H1 (cell line): Measurements from ENCODE around the gene TSEN2. TPM values are rescaled to one million over a fixed set of nuclear protein-coding genes. Genes with fewer than 3 reads are reported as not detected.

ENCODE experiments used
- CTCF ChIA-PET: fragments of 300-600 bp; sonication (Branson Sonifier 250); formaldehyde crosslinking; loops from one replicate; lab custom pipeline; 2021; ENCODE audit not compliant: partially characterized antibody; lab: Charles Lee
- POLR2A ChIA-PET: fragments of 300-600 bp; sonication (Branson Sonifier 250); formaldehyde crosslinking; loops from one replicate; lab custom pipeline; 2021; ENCODE audit warnings: inconsistent platforms; ENCODE audit not compliant: partially characterized antibody; lab: Charles Lee
- DNase-seq, 2 experiments: peaks; one replicate each; pipeline versions ENCODE4 v3.0.0 to v3.0.0-alpha.2; 2010 to 2022; ENCODE audit warnings: low spot score in 2 of 2, low read depth in 1 of 2, mixed read lengths in 1 of 2
- FAIRE-seq: peaks from 2 replicates; lab custom pipeline; 2011; peaks lifted over from hg19 to GRCh38; lab: Jason Lieb, UNC
- H2AFZ ChIP-seq: 2 replicates; pipeline ENCODE4 v1.8.1; 2012; ENCODE audit warnings: low read length, inconsistent platforms
- H2AK5ac ChIP-seq: 2 replicates; pipeline ENCODE4 v1.6.1; 2013; ENCODE audit warnings: low read depth, low read length
- H2BK120ac ChIP-seq: replicated peaks from 2 replicates; pipeline ENCODE3; 2013; ENCODE audit warnings: low read depth, low read length, inconsistent platforms
- H2BK12ac ChIP-seq: 2 replicates; pipeline ENCODE4 v1.6.1; 2013; ENCODE audit warnings: low read depth, low read length
- H2BK15ac ChIP-seq: 2 replicates; pipeline ENCODE4 v1.6.1; 2013; ENCODE audit warnings: low read length
- H2BK20ac ChIP-seq: 2 replicates; pipeline ENCODE4 v1.6.1; 2013; ENCODE audit warnings: low read length
- H2BK5ac ChIP-seq: 2 replicates; pipeline ENCODE4 v1.6.1; 2013; ENCODE audit warnings: low read depth, low read length
- H3K14ac ChIP-seq: 2 replicates; pipeline ENCODE4 v1.6.1; 2013; ENCODE audit warnings: inconsistent platforms; ENCODE audit not compliant: insufficient read length
- H3K18ac ChIP-seq: 2 replicates; pipeline ENCODE4 v1.6.1; 2013; ENCODE audit warnings: low read length; ENCODE audit errors: extremely low read depth
- H3K23ac ChIP-seq: 2 replicates; pipeline ENCODE4 v1.6.1; 2013; ENCODE audit warnings: inconsistent platforms; ENCODE audit not compliant: insufficient read length
- H3K23me2 ChIP-seq: 2 replicates; pipeline ENCODE4 v1.6.1; 2013; ENCODE audit warnings: low read depth, low read length
- H3K27ac ChIP-seq: 2 replicates; pipeline ENCODE4 v1.6.1; 2011; ENCODE audit warnings: low read depth, low read length, inconsistent platforms
- H3K27me3 ChIP-seq, 4 experiments: replicated peaks in 1 of 4; 1 replicate in 1 of 4; 2 replicates in 3 of 4; pipeline versions ENCODE4 v1.6.1 to v1.8.1; 2011 to 2013; ENCODE audit warnings: low read length in 3 of 4, mild to moderate bottlenecking in 3 of 4, inconsistent platforms in 2 of 4, mixed read lengths in 2 of 4, moderate library complexity in 1 of 4; ENCODE audit not compliant: control insufficient read depth in 3 of 4, insufficient read depth in 3 of 4; ENCODE audit errors: extremely low read depth in 1 of 4
- H3K36me3 ChIP-seq, 4 experiments: 2 replicates each; pipeline versions ENCODE4 v1.6.1 to v1.8.1; 2011 to 2013; ENCODE audit warnings: mild to moderate bottlenecking in 4 of 4, low read length in 3 of 4, moderate library complexity in 2 of 4, control low read depth in 1 of 4, inconsistent platforms in 1 of 4; ENCODE audit not compliant: insufficient read depth in 4 of 4, control insufficient read depth in 2 of 4
- H3K4ac ChIP-seq: replicated peaks from 2 replicates; pipeline ENCODE3; 2013; ENCODE audit warnings: low read length, low read depth, mixed read lengths, inconsistent platforms; ENCODE audit not compliant: insufficient read length
- H3K4me1 ChIP-seq, 4 experiments: replicated peaks in 1 of 4; 1 replicate in 1 of 4; 2 replicates in 3 of 4; pipeline versions ENCODE4 v1.6.1 to v1.8.1; 2011 to 2013; ENCODE audit warnings: low read length in 3 of 4, inconsistent platforms in 2 of 4, mixed read lengths in 1 of 4; ENCODE audit not compliant: insufficient read depth in 4 of 4, control insufficient read depth in 3 of 4
- H3K4me2 ChIP-seq, 2 experiments: 2 replicates each; pipeline versions ENCODE4 v1.6.1 to v1.8.1; 2011 to 2013; ENCODE audit warnings: low read depth in 2 of 2, low read length in 2 of 2, control low read depth in 1 of 2, inconsistent platforms in 1 of 2, mild to moderate bottlenecking in 1 of 2; ENCODE audit not compliant: insufficient read depth in 1 of 2
- H3K4me3 ChIP-seq, 4 experiments: fragments of 200-600, 300-600 bp in 1 of 4; sonication (generic), shearing (Covaris generic), sonication (Bioruptor Twin) in 1 of 4; 2 replicates each; pipeline versions ENCODE4 v1.5.1 to v1.8.1; 2011 to 2016; ENCODE audit warnings: low read length in 4 of 4, low read depth in 3 of 4, control low read depth in 2 of 4, inconsistent platforms in 2 of 4, mild to moderate bottlenecking in 2 of 4, mixed read lengths in 1 of 4, moderate library complexity in 1 of 4; ENCODE audit not compliant: insufficient read depth in 2 of 4; ENCODE audit errors: extremely low read depth in 1 of 4
- H3K56ac ChIP-seq: replicated peaks from 2 replicates; pipeline ENCODE3; 2013; ENCODE audit warnings: low read depth, mild to moderate bottlenecking, mixed read lengths, low read length, inconsistent platforms; ENCODE audit not compliant: insufficient read length
- H3K79me1 ChIP-seq: 2 replicates; pipeline ENCODE4 v1.6.1; 2013; ENCODE audit warnings: low read depth, low read length, control low read depth
- H3K79me2 ChIP-seq, 2 experiments: 2 replicates each; pipeline versions ENCODE4 v1.6.1 to v1.8.1; 2012 to 2013; ENCODE audit warnings: low read length in 2 of 2, mild to moderate bottlenecking in 2 of 2, inconsistent platforms in 1 of 2; ENCODE audit not compliant: insufficient read depth in 2 of 2, control insufficient read depth in 1 of 2
- H3K9ac ChIP-seq, 4 experiments: replicated peaks in 1 of 4; 1 replicate in 1 of 4; 2 replicates in 3 of 4; pipeline versions ENCODE4 v1.6.1 to v1.8.1; 2011 to 2013; ENCODE audit warnings: low read depth in 3 of 4, low read length in 3 of 4, control low read depth in 2 of 4, mild to moderate bottlenecking in 2 of 4, moderate library complexity in 2 of 4, inconsistent platforms in 1 of 4; ENCODE audit errors: extremely low read depth in 1 of 4
- H3K9me3 ChIP-seq, 2 experiments: 2 replicates each; pipeline versions ENCODE4 v1.6.1 to v1.8.1; 2012 to 2013; ENCODE audit warnings: mild to moderate bottlenecking in 2 of 2, moderate library complexity in 2 of 2, control low read depth in 1 of 2, inconsistent platforms in 1 of 2, low read depth in 1 of 2, low read length in 1 of 2, mixed read lengths in 1 of 2; ENCODE audit not compliant: insufficient read depth in 2 of 2
- H4K20me1 ChIP-seq, 2 experiments: replicated peaks in 1 of 2; 2 replicates each; pipeline versions ENCODE3 to v1.8.1; 2011 to 2013; ENCODE audit warnings: inconsistent platforms in 2 of 2, low read length in 2 of 2, mild to moderate bottlenecking in 1 of 2; ENCODE audit not compliant: insufficient read depth in 2 of 2, control insufficient read depth in 1 of 2
- H4K5ac ChIP-seq: 2 replicates; pipeline ENCODE4 v1.6.1; 2013; ENCODE audit warnings: low read length, low read depth, mixed read lengths, inconsistent platforms; ENCODE audit not compliant: insufficient read length
- H4K8ac ChIP-seq: 2 replicates; pipeline ENCODE4 v1.8.0; 2013; ENCODE audit warnings: mild to moderate bottlenecking, moderate library complexity, low read length, inconsistent platforms; ENCODE audit not compliant: insufficient read depth; ENCODE audit errors: extremely low read depth
- H4K91ac ChIP-seq: replicated peaks from 2 replicates; pipeline ENCODE3; 2013; ENCODE audit warnings: low read length, mixed read lengths, inconsistent platforms; ENCODE audit not compliant: insufficient read length
- ATF3 ChIP-seq: IDR thresholded peaks from 2 replicates; pipeline ENCODE4 v1.6.1; 2011; ENCODE audit warnings: low read depth, mild to moderate bottlenecking, low read length; ENCODE audit not compliant: insufficient read depth
- BACH1 ChIP-seq: IDR thresholded peaks from 2 replicates; pipeline ENCODE4 v1.6.1; 2012; ENCODE audit warnings: low read length, improper control_type of control experiment
- CHD2 ChIP-seq: IDR thresholded peaks from 2 replicates; pipeline ENCODE4 v1.6.1; 2012; ENCODE audit warnings: low read length, improper control_type of control experiment
- EP300 ChIP-seq, 2 experiments: IDR thresholded peaks; 1 replicate in 1 of 2; 2 replicates in 1 of 2; pipeline ENCODE4 v1.6.1; 2011 to 2012; ENCODE audit warnings: low read depth in 2 of 2, low read length in 2 of 2, mild to moderate bottlenecking in 2 of 2, borderline replicate concordance in 1 of 2, inconsistent platforms in 1 of 2, moderate library complexity in 1 of 2
- FOSL1 ChIP-seq: IDR thresholded peaks from 2 replicates; pipeline ENCODE4 v1.6.1; 2011; ENCODE audit warnings: mild to moderate bottlenecking, low read depth, low read length, moderate library complexity; ENCODE audit not compliant: insufficient read depth
- JUN ChIP-seq: IDR thresholded peaks from 2 replicates; pipeline ENCODE4 v1.6.1; 2011; ENCODE audit warnings: low read depth, mild to moderate bottlenecking, improper control_type of control experiment, low read length
- KDM4A ChIP-seq: IDR thresholded peaks from one replicate; pipeline ENCODE4 v1.7.1; 2012; ENCODE audit warnings: low read depth, mild to moderate bottlenecking, moderate library complexity, low read length, inconsistent platforms; ENCODE audit not compliant: severe bottlenecking
- PHF8 ChIP-seq: fragments of 200-600 bp; sonication (generic); conservative IDR thresholded peaks from 2 replicates; pipeline ENCODE4 v1.7.1; 2012; ENCODE audit warnings: low read depth, mild to moderate bottlenecking, inconsistent platforms, low read length, moderate library complexity
- POLR2A ChIP-seq, 2 experiments: IDR thresholded peaks; 1 replicate in 1 of 2; 2 replicates in 1 of 2; pipeline ENCODE4 v1.6.1; 2011; ENCODE audit warnings: low read depth in 2 of 2, low read length in 2 of 2, mild to moderate bottlenecking in 2 of 2; ENCODE audit errors: control extremely low read depth in 1 of 2
- RXRA ChIP-seq: IDR thresholded peaks from 2 replicates; pipeline ENCODE4 v1.6.1; 2011; ENCODE audit warnings: low read depth, mild to moderate bottlenecking, low read length, moderate library complexity; ENCODE audit not compliant: insufficient read depth
- SP2 ChIP-seq: IDR thresholded peaks from 2 replicates; pipeline ENCODE4 v1.6.1; 2012; ENCODE audit warnings: mild to moderate bottlenecking, low read length, inconsistent platforms
- TBP ChIP-seq: IDR thresholded peaks from 2 replicates; pipeline ENCODE4 v1.6.1; 2011; ENCODE audit warnings: low read depth, low read length, improper control_type of control experiment
- WGBS, 2 experiments: shearing (Covaris generic) in 1 of 2; methylation state at CpG; one replicate each; pipeline versions ENCODE4 v1.1.6 to v1.1.7; 2013 to 2015; ENCODE audit warnings: low lambda C conversion rate in 2 of 2, mixed read lengths in 2 of 2, inconsistent platforms in 1 of 2, low coverage in 1 of 2, missing lambda C conversion rate in 1 of 2; ENCODE audit not compliant: insufficient replicate concordance in 2 of 2, insufficient coverage in 1 of 2, insufficient read length in 1 of 2; ENCODE audit errors: extremely low coverage in 1 of 2, missing lambda C conversion rate in 1 of 2; 5-methylcytosine and 5-hydroxymethylcytosine counted together
- polyA plus RNA-seq, 7 experiments: library from polyadenylated mRNA; depleted of rRNA in 3 of 7; stranded (reverse) in 5 of 7; unstranded in 2 of 7; fragments of >200 nt in 5 of 7; fragments of 200-250 nt in 2 of 7; gene quantifications; 1 replicate in 5 of 7; 2 replicates in 1 of 7; 4 replicates in 1 of 7; pipeline versions ENCODE4 v1.2.1 to v1.2.3, GENCODE V29; 2011 to 2013; ENCODE audit warnings: missing spikeins in 2 of 7, mixed read lengths in 2 of 7
- total RNA-seq: library from RNA; stranded (reverse); fragmentation: NEBNext Ultra II Directional; extraction: Animal tissue kit (Norgen Biotek cat#: 25700); gene quantifications from 2 replicates; pipeline ENCODE4 v1.2.1, GENCODE V29; 2021

The TSEN2 gene
- total and polyA plus RNA-seq, 2 of the 8 experiments (the other 6 are each of a cell fraction or from before 2014, with no cell fraction given): 16.1 to 22.4 TPM

- H3K27ac ChIP-seq: no peak overlapping the region
- no peak overlapping the region for H4K8ac ChIP-seq
- no peak overlapping the region for H3K4me2 ChIP-seq
- no peak overlapping the region for H3K9ac ChIP-seq
- no peak overlapping the region for H4K5ac ChIP-seq
- 91% methylated on average over 5 of the region's 5 CpGs; no CpG with 5 or more reads in 1 of the 2 experiments for WGBS, 2 experiments
- H3K79me2 ChIP-seq: no peaks in the 10 kb centered on the region
- no peak overlapping the region for H2BK12ac ChIP-seq
- TF ChIP-seq ATF3 (no peak), EP300 (IDR thresholded peaks at IDR 0.05; ENCODE audit: borderline replicate concordance in 1 of 2, low read depth in 2 of 2, low read length in 2 of 2) (no peak), JUN (no peak), SP2 (no peak), POLR2A (IDR thresholded peaks at IDR 0.05; ENCODE audit: control extremely low read depth in 1 of 2, low read depth in 2 of 2, low read length in 2 of 2) (no peak), KDM4A (no peak), RXRA (no peak), PHF8 (no peak), BACH1 (no peak), TBP (no peak), FOSL1 (no peak), CHD2 (no peak)
- FAIRE-seq (no peak), DNase-seq (no peak)
- H4K20me1 ChIP-seq: peaks cover 0 to 3% of the 10 kb centered on the region in 2 experiments
- no peaks in the 10 kb centered on the region for H3K27me3 ChIP-seq
- no peak overlapping the region for H3K23ac ChIP-seq
- H2BK5ac ChIP-seq: no peak overlapping the region
- no peak overlapping the region for H2BK15ac ChIP-seq
- H3K56ac ChIP-seq: no peak overlapping the region
- no peak overlapping the region for H3K18ac ChIP-seq
- H2AK5ac ChIP-seq: no peak overlapping the region
- no peaks in the 10 kb centered on the region for H3K4me1 ChIP-seq
- H3K4me3 ChIP-seq: no peak overlapping the region
- ChIA-PET CTCF (no interaction called here), POLR2A (interaction anchor here (0.6 to 1.0 kb wide), 3 partner anchors 12 to 588 kb away, joined by 3 read pairs; partner anchors contain the start of gene MKRN2OS)
- no peaks in the 10 kb centered on the region for H3K23me2 ChIP-seq
- no peak overlapping the region for H4K91ac ChIP-seq
- H3K36me3 ChIP-seq: peaks cover 5 to 38% (median 17%) of the 10 kb centered on the region in 4 experiments; a peak in 7 of 8 replicates
- no peak overlapping the region for H2BK20ac ChIP-seq
- no peak overlapping the region for H3K14ac ChIP-seq
- no peak overlapping the region for H2BK120ac ChIP-seq
- no peak overlapping the region for H2AFZ ChIP-seq
- H3K4ac ChIP-seq: no peak overlapping the region
- H3K9me3 ChIP-seq: no peaks in the 10 kb centered on the region
- H3K79me1 ChIP-seq: no peaks in the 10 kb centered on the region
Measured at GRCh38 chr3:12532182-12532581, 47.9 kb downstream of the TSEN2 start.
